ENCODE results near the gene NCOA4.
A peak's percentile ranks its signal among the peaks of the same experiment; 100 is the strongest.
"Not testable (repeated sequence)": the region's sequence is repeated elsewhere in the genome, so short reads cannot be mapped to it uniquely, and the experiment has no call there.

NCOA4 gene

GRCh38 chr10:46052057-46052790 lies 21.8 kb upstream of the NCOA4 start:
- no peak for DNase-seq

GRCh38 chr10:46050941-46051623 lies 20.7 kb upstream of the NCOA4 start:
- no peak for DNase-seq

- DNase-seq, result not testable (repeated sequence)
Observed at GRCh38 chr10:46049497-46049831, 19.0 kb upstream of the NCOA4 start.

GRCh38 chr10:46048152-46048551 lies 17.7 kb upstream of the NCOA4 start:
- DNase-seq, result no peak

- DNase-seq, result no peak
Observed at GRCh38 chr10:46046261-46046660, 15.8 kb upstream of the NCOA4 start, which contains the start of gene MSMB. TSS of gene MSMB (minus strand) at chr10:46046269. CDS start at chr10:46046237, 32 bp downstream.

- DNase-seq, result no peak
Observed at GRCh38 chr10:46042527-46042926, 12.1 kb upstream of the NCOA4 start.

- no peak for DNase-seq
Observed at GRCh38 chr10:46040004-46040403, 9.6 kb upstream of the NCOA4 start.

GRCh38 chr10:46037107-46037825 lies 6.8 kb upstream of the NCOA4 start:
- no peak for DNase-seq

GRCh38 chr10:46035923-46036849 lies 5.8 kb upstream of the NCOA4 start:
- no peak for DNase-seq

- DNase-seq, result no peak
Observed at GRCh38 chr10:46033602-46034011, 3.2 kb upstream of the NCOA4 start.

- DNase-seq, result no peak
Observed at GRCh38 chr10:46031648-46032532, 1.5 kb upstream of the NCOA4 start.

GRCh38 chr10:46029461-46030030 lies 877 bp downstream of the NCOA4 start:
- DNase-seq, result no peak

- peak; percentile 32 for DNase-seq
Observed at GRCh38 chr10:46028584-46029460, 1.6 kb downstream of the NCOA4 start.

GRCh38 chr10:46026106-46026505 lies 4.3 kb downstream of the NCOA4 start:
- DNase-seq, result no peak

- no peak for DNase-seq
Observed at GRCh38 chr10:46025406-46025805, 5.0 kb downstream of the NCOA4 start.

GRCh38 chr10:46024948-46025347 lies 5.5 kb downstream of the NCOA4 start:
- no peak for DNase-seq

GRCh38 chr10:46022978-46023702 lies 7.3 kb downstream of the NCOA4 start:
- peak; percentile 82 for DNase-seq

GRCh38 chr10:46020344-46020657 lies 10.1 kb downstream of the NCOA4 start:
- no peak for DNase-seq

GRCh38 chr10:46019569-46020343 lies 10.7 kb downstream of the NCOA4 start:
- DNase-seq, result no peak
